Endodermal cell (in vitro differentiated cells): ENCODE results near the gene PSD2. TPM values are rescaled to one million over a fixed set of nuclear protein-coding genes. Genes with fewer than 3 reads are reported as not detected.

ENCODE experiments used
- DNase-seq: peaks from one replicate; pipeline ENCODE4 v3.0.0-alpha.2; 2017
- H3K27ac ChIP-seq: 2 replicates; pipeline ENCODE4 v1.5.1; 2013; ENCODE audit warnings: mild to moderate bottlenecking, low read depth, low read length, moderate library complexity
- H3K27me3 ChIP-seq: 2 replicates; pipeline ENCODE4 v1.6.1; 2013; ENCODE audit warnings: mild to moderate bottlenecking, low read length, moderate library complexity; ENCODE audit not compliant: insufficient read depth, control insufficient read depth, poor library complexity, severe bottlenecking
- H3K36me3 ChIP-seq: 2 replicates; pipeline ENCODE4 v1.7.0; 2013; ENCODE audit warnings: mild to moderate bottlenecking, low read length, moderate library complexity; ENCODE audit not compliant: control insufficient read depth, insufficient read depth
- H3K4me1 ChIP-seq: one replicate; pipeline ENCODE4 v1.7.0; 2013; ENCODE audit warnings: low read length; ENCODE audit not compliant: control insufficient read depth, insufficient read depth
- H3K4me3 ChIP-seq: 2 replicates; pipeline ENCODE4 v1.5.1; 2013; ENCODE audit warnings: mild to moderate bottlenecking, low read length, moderate library complexity
- H3K9ac ChIP-seq: 2 replicates; pipeline ENCODE4 v1.6.1; 2013; ENCODE audit warnings: mild to moderate bottlenecking, low read length, moderate library complexity; ENCODE audit not compliant: poor library complexity, severe bottlenecking; ENCODE audit errors: extremely low read depth
- H3K9me3 ChIP-seq: 2 replicates; pipeline ENCODE4 v1.6.1; 2013; ENCODE audit warnings: mild to moderate bottlenecking, low read length, moderate library complexity; ENCODE audit not compliant: control insufficient read depth
- H3K27ac Mint-ChIP-seq: 2 replicates; pipeline ENCODE4 v1.8.0; 2020; ENCODE audit warnings: mixed read lengths
- H3K27me3 Mint-ChIP-seq: 2 replicates; pipeline ENCODE4 v1.8.0; 2021; ENCODE audit warnings: mild to moderate bottlenecking, mixed read lengths; ENCODE audit not compliant: insufficient read depth
- H3K36me3 Mint-ChIP-seq: 2 replicates; pipeline ENCODE4 v1.8.0; 2020; ENCODE audit warnings: low read depth, mixed read lengths
- H3K4me1 Mint-ChIP-seq: 2 replicates; pipeline ENCODE4 v1.8.0; 2020; ENCODE audit warnings: mixed read lengths
- H3K4me3 Mint-ChIP-seq: 2 replicates; pipeline ENCODE4 v1.8.0; 2020; ENCODE audit warnings: mild to moderate bottlenecking, moderate library complexity, mixed read lengths
- H3K9me3 Mint-ChIP-seq: 2 replicates; pipeline ENCODE4 v1.8.0; 2020; ENCODE audit warnings: mild to moderate bottlenecking, mixed read lengths
- CTCF ChIP-seq: fragments of 200-600 bp; sonication (generic); conservative IDR thresholded peaks from 2 replicates; pipeline ENCODE4 v1.5.0; 2021; ENCODE audit warnings: antibody characterized with exemption, mild to moderate bottlenecking
- WGBS, 2 experiments: methylation state at CpG; one replicate each; pipeline versions ENCODE4 v1.1.5 to v1.1.7; 2013; ENCODE audit warnings: missing lambda C conversion rate in 2 of 2, mixed read lengths in 1 of 2; ENCODE audit not compliant: insufficient coverage in 1 of 2, insufficient read length in 1 of 2; 5-methylcytosine and 5-hydroxymethylcytosine counted together
- total RNA-seq, 2 donors: library from RNA; stranded (reverse); fragmentation: NEBNext Ultra II Directional in 1 of 2; extraction: Animal tissue kit (Norgen Biotek cat#: 25700) in 1 of 2; gene quantifications; 2 replicates in 1 of 2; 3 replicates in 1 of 2; pipeline ENCODE4 v1.2.1, GENCODE V29; 2021

PSD2 gene
- total RNA-seq, 2 donors from 2014 or later, result 0.55 to 2.5 TPM

DNA sequence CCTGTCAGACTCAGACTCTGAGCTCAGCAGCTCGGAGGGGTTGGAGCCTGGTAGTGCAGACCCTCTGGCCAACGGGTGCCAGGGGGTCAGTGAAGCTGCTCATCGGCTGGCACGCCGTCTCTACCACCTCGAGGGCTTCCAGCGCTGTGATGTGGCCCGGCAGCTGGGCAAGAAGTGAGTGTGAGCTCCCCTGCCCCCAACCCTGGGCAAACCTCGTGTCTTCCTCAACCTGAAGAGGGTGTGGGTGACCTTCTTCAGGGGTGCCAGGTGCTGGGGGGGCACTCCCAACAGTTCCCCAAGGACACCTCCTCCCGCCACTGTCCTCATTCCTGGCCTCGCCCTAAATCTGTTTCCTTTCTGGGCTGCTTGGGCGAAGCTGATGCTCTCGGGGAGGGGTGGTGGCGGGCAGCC lies 18.6 kb downstream of the PSD2 start:
- H3K4me3 ChIP-seq, result no peak overlapping the region
- WGBS, 2 experiments, result 84 to 92% methylated on average over 10 to 14 of the region's 14 CpGs
- no peak for DNase-seq
- Mint-ChIP-seq H3K9me3 (peaks cover 2% of the 10 kb centered on the region), H3K4me1 (no peaks in the 10 kb centered on the region), H3K27me3 (peaks cover 18% of the 10 kb centered on the region), H3K36me3 (no peaks in the 10 kb centered on the region), H3K4me3 (no peak overlapping the region), H3K27ac (no peak overlapping the region)
- no peak for TF ChIP-seq CTCF
- no peak overlapping the region for H3K27ac ChIP-seq
- H3K4me1 ChIP-seq, result no peaks in the 10 kb centered on the region
- no peaks in the 10 kb centered on the region for H3K9me3 ChIP-seq
- no peaks in the 10 kb centered on the region for H3K36me3 ChIP-seq
- no peak overlapping the region for H3K9ac ChIP-seq
- peaks cover 6% of the 10 kb centered on the region for H3K27me3 ChIP-seq

GRCh38 chr5:139814704-139815280 lies 19.2 kb downstream of the PSD2 start:
- H3K4me1 ChIP-seq, result no peaks in the 10 kb centered on the region
- no peak overlapping the region for H3K27ac Mint-ChIP-seq
- 89 to 91% methylated on average over 4 to 11 of the region's 11 CpGs for WGBS, 2 experiments
- H3K4me3 Mint-ChIP-seq, result no peak overlapping the region
- H3K4me3 ChIP-seq, result no peak overlapping the region
- H3K9me3 ChIP-seq, result no peaks in the 10 kb centered on the region
- no peak overlapping the region for H3K9ac ChIP-seq
- no peak for TF ChIP-seq CTCF
- peaks cover 2% of the 10 kb centered on the region for H3K9me3 Mint-ChIP-seq
- H3K27me3 Mint-ChIP-seq, result peaks cover 24% of the 10 kb centered on the region
- no peak overlapping the region for H3K27ac ChIP-seq
- H3K4me1 Mint-ChIP-seq, result no peaks in the 10 kb centered on the region
- H3K36me3 ChIP-seq, result no peaks in the 10 kb centered on the region
- DNase-seq, result no peak
- no peaks in the 10 kb centered on the region for H3K36me3 Mint-ChIP-seq
- peaks cover 11% of the 10 kb centered on the region for H3K27me3 ChIP-seq

- H3K36me3 ChIP-seq, result no peaks in the 10 kb centered on the region
- no peak overlapping the region for H3K27ac Mint-ChIP-seq
- H3K9ac ChIP-seq, result no peak overlapping the region
- no peaks in the 10 kb centered on the region for H3K4me1 ChIP-seq
- peaks cover 22% of the 10 kb centered on the region for H3K27me3 Mint-ChIP-seq
- peaks cover 14% of the 10 kb centered on the region for H3K27me3 ChIP-seq
- WGBS, 2 experiments, result 86 to 92% methylated on average over 12 of the region's 12 CpGs
- H3K9me3 ChIP-seq, result no peaks in the 10 kb centered on the region
- no peak for TF ChIP-seq CTCF
- no peak for DNase-seq
- no peak overlapping the region for H3K27ac ChIP-seq
- peaks cover 2% of the 10 kb centered on the region for H3K9me3 Mint-ChIP-seq
- H3K4me1 Mint-ChIP-seq, result no peaks in the 10 kb centered on the region
- H3K36me3 Mint-ChIP-seq, result no peaks in the 10 kb centered on the region
- H3K4me3 ChIP-seq, result no peak overlapping the region
- no peak overlapping the region for H3K4me3 Mint-ChIP-seq
Measured at GRCh38 chr5:139816566-139816965, 21.0 kb downstream of the PSD2 start.
